Trophoblast cell (in vitro differentiated cells and primary cell): ENCODE measurements around the gene TEX53.

Source experiments
- DNase-seq, 2 donors: peaks; one replicate each; pipeline ENCODE4 v3.0.0-alpha.2; 2016
- H2AFZ ChIP-seq: 2 replicates; pipeline ENCODE4 v1.6.1; 2013; ENCODE audit warnings: low read length, moderate library complexity, mild to moderate bottlenecking; ENCODE audit not compliant: insufficient read depth, poor library complexity
- H2AK5ac ChIP-seq: 2 replicates; pipeline ENCODE4 v1.6.1; 2013; ENCODE audit warnings: mild to moderate bottlenecking, low read length
- H2BK120ac ChIP-seq: 2 replicates; pipeline ENCODE4 v1.6.1; 2013; ENCODE audit warnings: low read length, mild to moderate bottlenecking, moderate library complexity; ENCODE audit not compliant: insufficient read depth, poor library complexity
- H2BK12ac ChIP-seq: 2 replicates; pipeline ENCODE4 v1.6.1; 2013; ENCODE audit warnings: mild to moderate bottlenecking, low read length, moderate library complexity
- H2BK5ac ChIP-seq: 2 replicates; pipeline ENCODE4 v1.6.1; 2013; ENCODE audit warnings: low read length, low read depth, moderate library complexity, mild to moderate bottlenecking; ENCODE audit not compliant: poor library complexity
- H3K14ac ChIP-seq: 2 replicates; pipeline ENCODE4 v1.6.1; 2013; ENCODE audit warnings: mild to moderate bottlenecking, low read length
- H3K18ac ChIP-seq: 2 replicates; pipeline ENCODE4 v1.6.1; 2013; ENCODE audit warnings: mild to moderate bottlenecking, low read length
- H3K23ac ChIP-seq: 2 replicates; pipeline ENCODE4 v1.6.1; 2013; ENCODE audit warnings: low read length
- H3K27ac ChIP-seq: 2 replicates; pipeline ENCODE4 v1.5.1; 2013; ENCODE audit warnings: low read depth, mild to moderate bottlenecking, inconsistent platforms, low read length, moderate library complexity
- H3K27me3 ChIP-seq: 2 replicates; pipeline ENCODE4 v1.6.1; 2013; ENCODE audit warnings: inconsistent platforms, mild to moderate bottlenecking, low read length, moderate library complexity; ENCODE audit not compliant: insufficient read depth
- H3K36me3 ChIP-seq, 2 experiments: 1 replicate in 1 of 2; 2 replicates in 1 of 2; pipeline ENCODE4 v1.6.1; 2013; ENCODE audit warnings: low read length in 2 of 2, mild to moderate bottlenecking in 2 of 2, moderate library complexity in 1 of 2; ENCODE audit not compliant: insufficient read depth in 2 of 2, control insufficient read depth in 1 of 2
- H3K4ac ChIP-seq: 2 replicates; pipeline ENCODE4 v1.6.1; 2013; ENCODE audit warnings: low read depth, mild to moderate bottlenecking, low read length, moderate library complexity
- H3K4me1 ChIP-seq, 2 experiments: 1 replicate in 1 of 2; 2 replicates in 1 of 2; pipeline ENCODE4 v1.6.1; 2013; ENCODE audit warnings: low read length in 2 of 2, mild to moderate bottlenecking in 2 of 2, moderate library complexity in 1 of 2; ENCODE audit not compliant: insufficient read depth in 2 of 2, control insufficient read depth in 1 of 2
- H3K4me2 ChIP-seq: 2 replicates; pipeline ENCODE4 v1.6.1; 2013; ENCODE audit warnings: inconsistent platforms, mild to moderate bottlenecking, low read length, moderate library complexity
- H3K4me3 ChIP-seq: 2 replicates; pipeline ENCODE4 v1.5.1; 2013; ENCODE audit warnings: mild to moderate bottlenecking, low read depth, low read length, inconsistent platforms
- H3K79me1 ChIP-seq: one replicate; pipeline ENCODE4 v1.6.1; 2013; ENCODE audit warnings: low read length
- H3K79me2 ChIP-seq: 2 replicates; pipeline ENCODE4 v1.6.1; 2013; ENCODE audit warnings: low read length, mild to moderate bottlenecking; ENCODE audit not compliant: control insufficient read depth, insufficient read depth, poor library complexity
- H3K9ac ChIP-seq: 2 replicates; pipeline ENCODE4 v1.6.1; 2013; ENCODE audit warnings: mild to moderate bottlenecking, low read length
- H3K9me3 ChIP-seq: 2 replicates; pipeline ENCODE4 v1.6.1; 2013; ENCODE audit warnings: low read depth, mild to moderate bottlenecking, control low read depth, inconsistent platforms, low read length; ENCODE audit not compliant: insufficient read depth
- H4K12ac ChIP-seq: 2 replicates; pipeline ENCODE4 v1.6.1; 2013; ENCODE audit warnings: low read depth, mild to moderate bottlenecking, low read length, moderate library complexity
- H4K8ac ChIP-seq: 2 replicates; pipeline ENCODE4 v1.6.1; 2013; ENCODE audit warnings: low read depth, mild to moderate bottlenecking, low read length, moderate library complexity
- H4K91ac ChIP-seq: one replicate; pipeline ENCODE4 v1.6.1; 2013; ENCODE audit warnings: low read depth, mild to moderate bottlenecking, low read length, moderate library complexity
- WGBS: extraction: QIAGEN DNeasy Blood & Tissue Kit; methylation state at CpG from one replicate; pipeline ENCODE4 v1.1.7; 2013; ENCODE audit warnings: missing lambda C conversion rate; ENCODE audit not compliant: insufficient read length, insufficient coverage; ENCODE audit errors: extremely low coverage; 5-methylcytosine and 5-hydroxymethylcytosine counted together

Gene TEX53

GRCh38 chr9:114689813-114690212 lies 32.2 kb upstream of the TEX53 start:
- H4K12ac ChIP-seq, result no peak overlapping the region
- no peak overlapping the region for H4K8ac ChIP-seq
- H2AK5ac ChIP-seq, result no peak overlapping the region
- H3K4ac ChIP-seq, result no peak overlapping the region
- no peak overlapping the region for H3K9ac ChIP-seq
- H3K4me1 ChIP-seq, result peaks cover 0 to 2% of the 10 kb centered on the region in 2 experiments
- H3K18ac ChIP-seq, result no peak overlapping the region
- no peaks in the 10 kb centered on the region for H3K9me3 ChIP-seq
- no peaks in the 10 kb centered on the region for H3K27me3 ChIP-seq
- no peak overlapping the region for H2BK12ac ChIP-seq
- no peak overlapping the region for H2AFZ ChIP-seq
- no peak for DNase-seq
- H3K23ac ChIP-seq, result no peak overlapping the region
- H2BK120ac ChIP-seq, result no peak overlapping the region
- H3K27ac ChIP-seq, result no peak overlapping the region
- no peak overlapping the region for H2BK5ac ChIP-seq
- no peaks in the 10 kb centered on the region for H3K79me2 ChIP-seq
- H3K4me2 ChIP-seq, result no peak overlapping the region
- H4K91ac ChIP-seq, result no peak overlapping the region
- H3K14ac ChIP-seq, result no peak overlapping the region
- H3K79me1 ChIP-seq, result peaks cover 2% of the 10 kb centered on the region
- no CpG with 5 or more reads among the region's 7 CpGs for WGBS
- H3K36me3 ChIP-seq, result no peaks in the 10 kb centered on the region
- no peak overlapping the region for H3K4me3 ChIP-seq

DNA sequence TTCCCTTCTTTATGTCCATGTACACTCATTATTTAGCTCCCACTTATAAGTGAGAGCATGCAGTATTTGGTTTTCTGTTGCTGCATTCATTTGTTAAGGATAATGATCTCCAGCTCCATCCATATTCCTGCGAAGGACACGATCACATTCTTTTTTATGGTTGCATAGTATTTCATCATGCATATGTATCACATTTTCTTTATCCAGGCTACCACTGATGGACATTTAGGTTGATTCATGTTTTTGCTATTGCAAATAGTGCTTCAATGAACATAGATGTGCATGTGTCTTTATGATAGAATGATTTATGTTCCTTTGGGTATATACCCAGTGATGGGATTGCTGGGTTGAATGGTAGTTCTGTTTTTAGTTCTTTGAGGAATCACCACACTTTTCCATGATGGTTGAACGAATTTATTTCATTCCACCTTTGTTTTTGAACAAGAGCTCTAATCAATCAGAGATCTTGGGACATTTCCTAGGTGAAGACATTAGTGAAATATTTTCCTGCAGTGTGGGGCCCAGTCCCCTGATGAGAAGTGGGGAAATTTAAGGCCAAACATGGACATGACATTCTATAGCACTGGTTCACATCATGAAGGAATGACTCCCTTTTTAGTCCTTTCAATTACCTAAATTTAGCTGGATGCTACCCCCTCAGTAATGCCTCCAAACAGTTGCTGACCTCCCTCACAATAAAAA lies 31.5 kb upstream of the TEX53 start:
- Histone ChIP-seq H4K91ac (no peak overlapping the region), H3K14ac (no peak overlapping the region), H3K4me3 (no peak overlapping the region), H3K9me3 (no peaks in the 10 kb centered on the region), H3K4me2 (no peak overlapping the region), H3K9ac (no peak overlapping the region), H2AK5ac (no peak overlapping the region), H2BK12ac (no peak overlapping the region), H3K79me1 (peaks cover 2% of the 10 kb centered on the region), H3K23ac (no peak overlapping the region), H3K4ac (no peak overlapping the region), H2AFZ (no peak overlapping the region), H3K79me2 (no peaks in the 10 kb centered on the region), H3K4me1 (peaks cover 0 to 2% of the 10 kb centered on the region in 2 experiments), H2BK5ac (no peak overlapping the region), H4K12ac (no peak overlapping the region), H3K18ac (no peak overlapping the region), H2BK120ac (no peak overlapping the region), H3K27me3 (no peaks in the 10 kb centered on the region), H3K36me3 (no peaks in the 10 kb centered on the region), H3K27ac (no peak overlapping the region), H4K8ac (no peak overlapping the region)
- no CpG with 5 or more reads among the region's 3 CpGs for whole genome bisulfite sequencing
- no peak for DNase-seq

- DNase-seq, result no peak
- no peak overlapping the region for H2BK12ac ChIP-seq
- H3K9me3 ChIP-seq, result no peaks in the 10 kb centered on the region
- no peak overlapping the region for H3K18ac ChIP-seq
- no peak overlapping the region for H3K23ac ChIP-seq
- no peak overlapping the region for H2BK5ac ChIP-seq
- H3K4me3 ChIP-seq, result no peak overlapping the region
- H4K8ac ChIP-seq, result no peak overlapping the region
- WGBS, result no CpG with 5 or more reads among the region's 4 CpGs
- no peak overlapping the region for H2AK5ac ChIP-seq
- no peaks in the 10 kb centered on the region for H3K27me3 ChIP-seq
- no peaks in the 10 kb centered on the region for H3K36me3 ChIP-seq
- no peak overlapping the region for H3K4me2 ChIP-seq
- no peak overlapping the region for H4K91ac ChIP-seq
- peaks cover 0 to 2% of the 10 kb centered on the region in 2 experiments for H3K4me1 ChIP-seq
- no peak overlapping the region for H2BK120ac ChIP-seq
- H3K27ac ChIP-seq, result no peak overlapping the region
- H3K79me1 ChIP-seq, result no peaks in the 10 kb centered on the region
- no peak overlapping the region for H3K4ac ChIP-seq
- no peak overlapping the region for H3K14ac ChIP-seq
- no peak overlapping the region for H3K9ac ChIP-seq
- no peak overlapping the region for H2AFZ ChIP-seq
- no peak overlapping the region for H4K12ac ChIP-seq
- no peaks in the 10 kb centered on the region for H3K79me2 ChIP-seq
Observed at GRCh38 chr9:114688379-114688778, 30.8 kb upstream of the TEX53 start.

DNA sequence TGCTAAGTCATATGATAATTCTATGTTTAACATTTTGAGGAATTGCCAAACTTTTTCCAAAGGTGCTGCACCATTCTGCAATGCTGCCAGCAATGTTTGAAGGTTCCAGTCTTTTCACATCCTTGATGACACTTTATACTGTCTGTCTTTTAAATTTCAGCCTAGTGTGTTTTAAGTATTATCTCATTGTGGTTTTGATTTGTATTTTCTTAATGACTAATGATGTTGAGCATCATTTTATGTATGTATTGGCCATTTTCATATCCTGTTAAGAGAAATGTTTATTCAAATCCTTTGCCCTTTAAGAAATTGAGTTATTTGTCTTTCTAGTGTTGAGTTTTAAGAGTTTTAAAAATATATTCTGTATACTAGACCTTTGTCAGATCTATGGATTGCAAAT lies 29.4 kb upstream of the TEX53 start:
- H3K4ac ChIP-seq, result no peak overlapping the region
- H3K18ac ChIP-seq, result no peak overlapping the region
- no peak for DNase-seq
- H2BK120ac ChIP-seq, result no peak overlapping the region
- no peaks in the 10 kb centered on the region for H3K36me3 ChIP-seq
- H3K79me2 ChIP-seq, result no peaks in the 10 kb centered on the region
- no peak overlapping the region for H3K4me3 ChIP-seq
- no peak overlapping the region for H3K14ac ChIP-seq
- no peak overlapping the region for H2AFZ ChIP-seq
- no peak overlapping the region for H3K4me2 ChIP-seq
- H2BK12ac ChIP-seq, result no peak overlapping the region
- no peak overlapping the region for H3K9ac ChIP-seq
- H4K8ac ChIP-seq, result no peak overlapping the region
- H3K4me1 ChIP-seq, result peaks cover 0 to 2% of the 10 kb centered on the region in 2 experiments
- no peak overlapping the region for H3K23ac ChIP-seq
- H3K79me1 ChIP-seq, result no peaks in the 10 kb centered on the region
- no peak overlapping the region for H4K12ac ChIP-seq
- H3K27ac ChIP-seq, result no peak overlapping the region
- no peaks in the 10 kb centered on the region for H3K9me3 ChIP-seq
- H2BK5ac ChIP-seq, result no peak overlapping the region
- H4K91ac ChIP-seq, result no peak overlapping the region
- no peak overlapping the region for H2AK5ac ChIP-seq
- H3K27me3 ChIP-seq, result no peaks in the 10 kb centered on the region
